GM12873 (cell line): ENCODE data around the gene ZC3H12C.

Experiments
- CTCF ChIP-seq: IDR thresholded peaks from 2 replicates; pipeline ENCODE4 v1.5.1; 2012; ENCODE audit warnings: low read depth, mild to moderate bottlenecking, moderate library complexity, low read length, control low read depth; ENCODE audit not compliant: insufficient read depth; ENCODE audit errors: missing control alignments

ZC3H12C gene

DNA sequence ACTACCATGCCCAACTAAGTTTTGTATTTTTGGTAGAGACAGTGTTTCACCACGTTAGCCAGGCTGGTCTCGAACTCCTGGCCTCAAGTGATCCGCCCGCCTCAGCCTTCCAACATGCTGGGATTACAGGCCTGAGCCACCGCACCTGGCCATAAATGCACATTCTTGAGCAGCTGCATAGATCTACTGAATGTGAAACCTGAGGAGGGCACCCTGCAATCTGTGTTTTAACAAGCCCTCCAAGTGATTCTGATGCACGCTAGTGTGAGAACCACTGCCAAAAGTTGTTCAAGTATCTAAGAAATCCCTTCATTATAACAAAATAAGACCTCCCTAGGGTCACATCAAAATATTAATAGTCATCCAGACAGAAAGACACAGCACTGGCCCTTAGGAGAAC lies 113.9 kb downstream of the ZC3H12C start:
- no peak for TF ChIP-seq CTCF

DNA sequence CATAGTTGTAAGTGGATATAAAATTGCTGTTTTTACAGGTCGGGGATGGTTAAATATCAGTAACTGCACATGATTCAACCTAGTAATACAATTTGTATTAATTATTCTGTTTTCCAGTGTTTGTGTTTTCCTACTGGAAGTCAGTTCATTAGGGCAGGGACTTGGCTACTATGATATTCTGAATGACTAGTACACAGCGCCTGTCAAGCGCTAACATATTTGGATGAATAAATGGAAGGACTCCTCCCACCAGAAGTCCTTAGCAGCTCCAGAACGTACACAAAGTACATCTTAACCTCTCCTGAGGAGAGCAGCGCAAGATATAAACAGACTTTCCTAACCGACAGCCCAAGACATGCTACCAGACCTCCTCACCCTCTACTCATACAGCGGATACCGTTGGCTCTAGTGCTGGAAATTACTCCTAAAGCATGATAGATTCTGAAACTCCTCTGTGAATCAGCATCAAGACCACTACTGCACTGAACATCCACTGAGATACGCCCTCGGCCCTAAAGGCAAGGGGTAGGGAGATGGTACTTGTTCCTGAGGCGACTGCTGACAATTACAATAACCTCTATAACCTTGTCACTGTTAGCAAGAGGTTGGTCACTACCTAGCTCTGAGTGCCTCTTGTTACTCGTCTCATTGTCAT lies 124.2 kb downstream of the ZC3H12C start:
- no peak for TF ChIP-seq CTCF

- TF ChIP-seq CTCF, result no peak
Observed at GRCh38 chr11:110217936-110218335, 124.7 kb downstream of the ZC3H12C start.

DNA sequence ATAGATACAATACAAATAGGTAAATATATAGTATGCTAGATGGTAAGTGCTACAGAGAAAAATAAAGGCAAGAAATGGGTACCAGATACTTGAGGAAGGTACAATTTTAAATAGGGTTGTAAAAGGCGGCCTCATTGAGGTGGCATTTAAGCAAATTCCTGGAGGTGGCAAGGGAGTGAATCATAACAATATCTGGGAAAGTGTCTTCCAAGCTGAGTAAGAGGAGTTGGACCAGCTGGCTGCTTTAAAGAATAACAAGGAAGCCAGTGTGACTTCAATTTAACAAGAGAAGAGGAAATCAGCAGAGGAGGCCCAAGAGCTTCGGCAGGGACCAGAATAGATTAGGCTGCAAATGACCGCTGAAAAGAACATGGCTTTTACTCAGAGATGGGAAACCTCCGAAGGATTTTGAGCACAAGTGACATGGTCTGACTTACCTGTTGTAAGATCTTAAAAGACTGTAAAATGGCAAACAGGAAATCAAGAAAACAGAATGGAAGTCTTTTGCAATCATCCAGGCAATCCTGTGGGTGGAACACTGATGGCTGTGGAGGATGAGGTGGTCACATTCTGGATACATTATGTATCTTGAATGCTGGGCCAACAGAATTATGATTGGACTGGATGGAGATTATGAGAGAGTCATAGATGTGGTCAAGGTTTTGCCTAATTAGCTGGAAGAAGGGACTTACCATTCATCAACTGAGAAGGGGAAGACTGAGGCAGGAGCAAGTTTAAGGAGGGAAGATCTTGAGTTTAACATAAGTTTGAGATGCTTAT lies 126.0 kb downstream of the ZC3H12C start:
- TF ChIP-seq CTCF, result no peak
